Adrenal gland (tissue), 5 donors: ENCODE results near the gene CORO2B.

Experiments used
- POLR2A ChIP-seq, 2 donors: fragments of 450-650 bp; IDR thresholded peaks; one replicate each; pipeline ENCODE4 v1.6.1; 2017; ENCODE audit warnings: antibody characterized with exemption in 2 of 2, mild to moderate bottlenecking in 2 of 2, moderate library complexity in 1 of 2
- TF ChIP-seq, protein P1 (sequence below), 6 experiments: fragments of 450-650 bp in 4 of 6; fragments of 200-600 bp in 2 of 6; sonication (generic) in 1 of 6; IDR thresholded peaks; 1 replicate in 5 of 6; 2 replicates in 1 of 6; pipeline versions ENCODE4 v1.5.1 to v1.8.0; 2016 to 2021; ENCODE audit warnings: antibody characterized with exemption in 6 of 6, mild to moderate bottlenecking in 2 of 6, moderate library complexity in 1 of 6
- donor health status: DM: no; HTN: no; CAD: no.

DNA sequence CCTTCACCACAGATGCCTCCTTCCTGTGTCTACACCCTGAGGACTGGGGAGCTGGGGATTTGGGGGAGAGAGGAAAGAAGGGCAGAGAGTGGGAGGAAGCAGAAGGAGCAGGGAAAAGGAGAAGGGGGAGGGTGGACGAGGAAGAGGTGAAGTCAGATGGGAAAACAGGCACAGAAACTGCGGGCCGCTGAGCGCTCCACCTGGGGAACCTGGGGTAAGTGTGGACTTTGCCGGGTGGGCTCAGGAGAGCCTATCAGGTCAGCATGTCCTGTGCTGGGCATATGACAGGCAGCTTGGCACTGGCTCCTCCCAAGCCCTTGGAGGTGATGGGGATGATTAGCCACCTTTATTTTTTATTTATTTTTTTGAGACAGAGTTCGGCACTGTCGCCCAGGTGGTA lies 62.6 kb downstream of the CORO2B start:
- TF ChIP-seq, protein P1, sequence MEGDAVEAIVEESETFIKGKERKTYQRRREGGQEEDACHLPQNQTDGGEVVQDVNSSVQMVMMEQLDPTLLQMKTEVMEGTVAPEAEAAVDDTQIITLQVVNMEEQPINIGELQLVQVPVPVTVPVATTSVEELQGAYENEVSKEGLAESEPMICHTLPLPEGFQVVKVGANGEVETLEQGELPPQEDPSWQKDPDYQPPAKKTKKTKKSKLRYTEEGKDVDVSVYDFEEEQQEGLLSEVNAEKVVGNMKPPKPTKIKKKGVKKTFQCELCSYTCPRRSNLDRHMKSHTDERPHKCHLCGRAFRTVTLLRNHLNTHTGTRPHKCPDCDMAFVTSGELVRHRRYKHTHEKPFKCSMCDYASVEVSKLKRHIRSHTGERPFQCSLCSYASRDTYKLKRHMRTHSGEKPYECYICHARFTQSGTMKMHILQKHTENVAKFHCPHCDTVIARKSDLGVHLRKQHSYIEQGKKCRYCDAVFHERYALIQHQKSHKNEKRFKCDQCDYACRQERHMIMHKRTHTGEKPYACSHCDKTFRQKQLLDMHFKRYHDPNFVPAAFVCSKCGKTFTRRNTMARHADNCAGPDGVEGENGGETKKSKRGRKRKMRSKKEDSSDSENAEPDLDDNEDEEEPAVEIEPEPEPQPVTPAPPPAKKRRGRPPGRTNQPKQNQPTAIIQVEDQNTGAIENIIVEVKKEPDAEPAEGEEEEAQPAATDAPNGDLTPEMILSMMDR (IDR thresholded peaks at IDR 0.05), result no peak
- no peak for TF ChIP-seq POLR2A (IDR thresholded peaks at IDR 0.05)
